Urinary bladder (tissue), 4 donors: Measurements from ENCODE around the gene HGF. TPM values are rescaled to one million over a fixed set of nuclear protein-coding genes. Genes with fewer than 3 reads are reported as not detected.
"Not testable (repeated sequence)": the region's sequence is repeated elsewhere in the genome, so short reads cannot be mapped to it uniquely, and the experiment has no call there.

Experiments
- DNase-seq: peaks from one replicate; pipeline ENCODE4 v3.0.0-alpha.2; 2015; ENCODE audit errors: extremely low spot score
- H3K27ac ChIP-seq: one replicate; pipeline ENCODE4 v1.5.1; 2013; ENCODE audit warnings: low read depth, mild to moderate bottlenecking, moderate library complexity
- H3K36me3 ChIP-seq: one replicate; pipeline ENCODE4 v1.6.1; 2013; ENCODE audit warnings: mild to moderate bottlenecking, moderate library complexity; ENCODE audit not compliant: insufficient read depth
- H3K4me1 ChIP-seq: one replicate; pipeline ENCODE4 v1.6.1; 2013; ENCODE audit warnings: mild to moderate bottlenecking, moderate library complexity; ENCODE audit not compliant: insufficient read depth
- H3K4me3 ChIP-seq: one replicate; pipeline ENCODE4 v1.5.1; 2013; ENCODE audit warnings: low read depth, low read length
- WGBS: extraction: QIAGEN DNeasy Blood & Tissue Kit; methylation state at CpG from one replicate; pipeline ENCODE4 v1.1.7; 2013; 5-methylcytosine and 5-hydroxymethylcytosine counted together
- polyA plus RNA-seq: library from polyadenylated mRNA; stranded (reverse); fragments of 200-250 nt; gene quantifications from one replicate; pipeline ENCODE4 v1.2.3, GENCODE V29; 2013
- total RNA-seq: library from RNA; depleted of rRNA; stranded (reverse); fragments of >200 nt; gene quantifications from one replicate; pipeline ENCODE4 v1.2.3, GENCODE V29; 2014
- donor health status: healthy with polysubstance abuse.
- donor health status: healthy.

The HGF gene
- total and polyA plus RNA-seq, 2 donors: 12.3 to 42.7 TPM

GRCh38 chr7:81722250-81722649 lies 47.6 kb downstream of the HGF start:
- H3K4me1 ChIP-seq, H3K36me3 ChIP-seq, DNase-seq, H3K4me3 ChIP-seq, H3K27ac ChIP-seq: not testable (repeated sequence)
- WGBS: 95% methylated on average over 8 of the region's 8 CpGs

- Histone ChIP-seq H3K4me1 (no peaks in the 10 kb centered on the region), H3K36me3 (no peaks in the 10 kb centered on the region), H3K4me3 (no peak overlapping the region), H3K27ac (no peak overlapping the region)
- WGBS: 85% methylated on average over 2 of the region's 2 CpGs
- no peak for DNase-seq
Measured at GRCh38 chr7:81721437-81721836, 48.4 kb downstream of the HGF start.

- H3K27ac ChIP-seq: no peak overlapping the region
- no peak for DNase-seq
- H3K4me1 ChIP-seq: no peaks in the 10 kb centered on the region
- H3K4me3 ChIP-seq: no peak overlapping the region
- H3K36me3 ChIP-seq: no peaks in the 10 kb centered on the region
Measured at GRCh38 chr7:81719865-81720264, 50.0 kb downstream of the HGF start.

DNA sequence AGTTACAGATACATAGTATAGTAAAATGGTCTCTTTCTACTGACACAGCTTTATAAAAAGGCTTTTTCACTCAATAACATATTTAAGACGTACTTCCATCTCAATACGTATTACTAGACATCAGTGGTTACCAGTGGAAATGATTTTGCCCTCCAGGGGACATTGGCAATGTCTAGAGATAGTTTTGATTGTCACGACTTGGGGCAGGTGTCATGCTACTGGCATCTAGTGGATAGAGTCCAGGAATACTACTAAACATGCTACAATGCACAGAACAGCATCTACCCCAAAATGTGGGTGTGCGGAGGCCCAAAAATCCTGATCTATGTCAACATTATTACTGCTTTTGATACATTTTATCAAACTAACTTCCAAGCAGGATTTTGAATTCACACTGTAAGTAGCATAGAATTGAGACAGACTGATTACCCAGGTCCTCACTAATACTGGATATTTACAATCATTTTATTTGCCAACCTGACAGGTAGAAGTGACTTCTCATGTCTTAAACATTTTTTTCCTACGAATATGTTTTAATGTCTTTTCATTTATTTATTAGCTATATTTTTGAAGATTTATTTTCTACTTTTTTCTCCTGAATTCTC lies 53.8 kb downstream of the HGF start:
- H3K4me3 ChIP-seq: no peak overlapping the region
- WGBS: 81% methylated on average over 5 of the region's 5 CpGs
- no peak for DNase-seq
- H3K36me3 ChIP-seq: no peaks in the 10 kb centered on the region
- H3K27ac ChIP-seq: no peak overlapping the region
- H3K4me1 ChIP-seq: no peaks in the 10 kb centered on the region

GRCh38 chr7:81714306-81714705 lies 55.5 kb downstream of the HGF start:
- Histone ChIP-seq H3K4me3 (no peak overlapping the region), H3K27ac (no peak overlapping the region), H3K4me1 (no peaks in the 10 kb centered on the region), H3K36me3 (no peaks in the 10 kb centered on the region)
- 75% methylated on average over 1 of the region's 1 CpG for WGBS
- DNase-seq: no peak

- DNase-seq: no peak
- no peak overlapping the region for H3K27ac ChIP-seq
- H3K36me3 ChIP-seq: no peaks in the 10 kb centered on the region
- H3K4me1 ChIP-seq: no peaks in the 10 kb centered on the region
- WGBS: 97% methylated on average over 1 of the region's 1 CpG
- H3K4me3 ChIP-seq: no peak overlapping the region
Measured at GRCh38 chr7:81710751-81711150, 59.1 kb downstream of the HGF start.

DNA sequence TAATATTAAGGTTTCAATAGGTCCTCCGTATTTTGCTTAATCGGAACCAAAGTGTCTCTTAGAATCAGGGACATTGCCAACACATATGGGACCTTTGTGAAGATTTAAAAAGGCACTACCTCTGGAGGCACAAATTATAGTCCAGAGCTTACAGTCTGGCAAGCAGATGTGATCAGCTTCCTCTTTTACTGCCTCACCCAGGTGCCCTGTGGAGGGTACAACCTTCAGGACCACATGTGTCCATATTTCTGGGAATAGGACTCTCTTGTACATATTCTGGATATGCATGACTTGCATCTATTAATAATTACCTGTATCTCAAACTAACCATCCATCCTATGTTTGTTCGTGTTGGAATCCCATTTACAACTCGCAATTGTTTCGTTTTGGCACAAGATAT lies 60.0 kb downstream of the HGF start:
- Histone ChIP-seq H3K27ac (no peak overlapping the region), H3K4me1 (no peaks in the 10 kb centered on the region), H3K4me3 (no peak overlapping the region), H3K36me3 (no peaks in the 10 kb centered on the region)
- DNase-seq: no peak
- WGBS: 95% methylated on average over 5 of the region's 5 CpGs

- Histone ChIP-seq H3K4me3 (no peak overlapping the region), H3K27ac (no peak overlapping the region), H3K36me3 (no peaks in the 10 kb centered on the region), H3K4me1 (no peaks in the 10 kb centered on the region)
- no peak for DNase-seq
Measured at GRCh38 chr7:81707966-81708365, 61.9 kb downstream of the HGF start.

GRCh38 chr7:81707196-81707595 lies 62.7 kb downstream of the HGF start:
- DNase-seq: no peak
- Histone ChIP-seq H3K4me3 (no peak overlapping the region), H3K36me3 (no peaks in the 10 kb centered on the region), H3K4me1 (no peaks in the 10 kb centered on the region), H3K27ac (no peak overlapping the region)
- 63% methylated on average over 4 of the region's 4 CpGs for WGBS

GRCh38 chr7:81705206-81705605 lies 64.6 kb downstream of the HGF start:
- no peak for DNase-seq
- Histone ChIP-seq H3K4me1 (no peaks in the 10 kb centered on the region), H3K4me3 (no peak overlapping the region), H3K27ac (no peak overlapping the region), H3K36me3 (no peaks in the 10 kb centered on the region)
- 84% methylated on average over 2 of the region's 2 CpGs for WGBS

- H3K4me1 ChIP-seq: no peaks in the 10 kb centered on the region
- no peak overlapping the region for H3K4me3 ChIP-seq
- DNase-seq: no peak
- H3K27ac ChIP-seq: no peak overlapping the region
- no peaks in the 10 kb centered on the region for H3K36me3 ChIP-seq
- WGBS: 38% methylated on average over 3 of the region's 3 CpGs
Measured at GRCh38 chr7:81704595-81704994, 65.3 kb downstream of the HGF start.

DNA sequence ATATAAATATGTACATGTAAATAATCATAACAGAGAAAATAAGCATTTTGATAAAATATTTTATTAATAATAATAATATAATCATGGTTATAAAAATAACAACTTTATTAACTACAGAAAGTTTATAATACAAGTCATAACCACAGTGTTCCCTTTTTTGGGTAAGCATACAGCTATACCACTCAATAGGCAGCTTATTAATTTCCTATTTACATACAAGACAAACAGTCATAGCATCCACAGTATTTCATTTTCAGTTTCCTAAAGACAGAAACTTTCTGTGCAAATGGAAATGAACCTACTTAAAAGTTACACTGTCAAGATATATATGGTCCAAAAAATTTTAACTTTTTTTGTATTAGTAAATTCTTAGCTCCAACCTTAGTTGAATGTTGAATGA lies 70.9 kb downstream of the HGF start:
- DNase-seq: no peak
- Histone ChIP-seq H3K4me3 (no peak overlapping the region), H3K36me3 (no peaks in the 10 kb centered on the region), H3K27ac (no peak overlapping the region), H3K4me1 (no peaks in the 10 kb centered on the region)

- 65% methylated on average over 3 of the region's 3 CpGs for WGBS
- DNase-seq: no peak
- H3K36me3 ChIP-seq: no peaks in the 10 kb centered on the region
- no peak overlapping the region for H3K4me3 ChIP-seq
- H3K4me1 ChIP-seq: no peaks in the 10 kb centered on the region
- no peak overlapping the region for H3K27ac ChIP-seq
Measured at GRCh38 chr7:81694711-81695110, 75.1 kb downstream of the HGF start.

- Histone ChIP-seq H3K27ac (no peak overlapping the region), H3K4me3 (no peak overlapping the region), H3K36me3 (no peaks in the 10 kb centered on the region), H3K4me1 (no peaks in the 10 kb centered on the region)
- 96% methylated on average over 1 of the region's 1 CpG for WGBS
- DNase-seq: no peak
Measured at GRCh38 chr7:81693894-81694293, 76.0 kb downstream of the HGF start.

GRCh38 chr7:81693080-81693479 lies 76.8 kb downstream of the HGF start:
- 91% methylated on average over 2 of the region's 2 CpGs for WGBS
- Histone ChIP-seq H3K36me3 (no peaks in the 10 kb centered on the region), H3K4me1 (no peaks in the 10 kb centered on the region), H3K4me3 (no peak overlapping the region), H3K27ac (no peak overlapping the region)
- no peak for DNase-seq
